SH-SY5Y (cell line): Measurements from ENCODE around the gene NOS3.

ENCODE experiments used
- GATA2 ChIP-seq: IDR thresholded peaks from 2 replicates; pipeline ENCODE4 v1.6.1; 2011; ENCODE audit warnings: mild to moderate bottlenecking, low read depth, low read length
- GATA3 ChIP-seq: IDR thresholded peaks from 2 replicates; pipeline ENCODE4 v1.6.1; 2011; ENCODE audit warnings: low read depth, mild to moderate bottlenecking, low read length, moderate library complexity

DNA sequence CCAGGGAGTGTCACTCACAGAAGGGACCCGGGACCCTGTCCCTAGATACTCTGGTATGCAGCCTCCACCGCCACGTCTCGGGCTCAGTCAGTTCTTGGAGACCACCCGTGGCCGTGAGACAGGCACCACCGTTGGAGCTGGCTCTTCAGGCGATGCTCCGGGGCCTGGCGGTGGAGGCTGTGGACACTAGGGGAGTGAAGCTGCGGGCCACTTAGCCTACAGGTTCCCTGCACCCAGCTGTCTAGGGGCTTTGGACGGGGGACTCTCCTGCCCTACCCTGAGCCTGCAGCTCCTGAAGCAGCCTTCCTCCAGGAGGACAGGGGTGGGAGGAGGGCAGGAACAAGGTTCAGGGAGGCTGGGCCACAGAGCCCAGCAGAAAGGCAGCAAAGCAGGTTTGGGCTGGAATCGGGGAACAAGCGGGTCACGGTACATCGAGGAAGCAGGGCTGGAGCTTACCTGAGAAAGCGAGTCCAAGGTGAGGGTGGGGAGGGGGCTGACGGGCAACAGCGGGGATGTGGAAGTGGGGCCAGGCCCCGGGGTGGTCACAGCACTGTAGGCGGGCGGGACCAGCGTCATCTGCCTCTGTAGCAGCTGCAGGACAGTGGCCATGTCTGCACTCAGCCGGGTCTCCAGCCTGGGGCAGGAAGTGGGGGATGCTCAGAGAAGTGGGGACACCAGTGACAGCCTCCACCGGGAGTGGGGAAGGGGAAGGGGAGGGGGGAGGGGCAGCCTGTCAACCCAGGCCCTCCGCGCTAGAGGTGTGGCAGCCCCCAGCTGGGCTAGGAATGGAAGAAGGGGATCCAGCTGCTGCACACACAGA is 44.2 kb upstream of the NOS3 start:
- TF ChIP-seq GATA2 (no peak), GATA3 (no peak)
